ENCODE measurements around the gene WDR12.
A peak's percentile ranks its signal among the peaks of the same experiment; 100 is the strongest.
"Not testable (repeated sequence)": the region's sequence is repeated elsewhere in the genome, so short reads cannot be mapped to it uniquely, and the experiment has no call there.

WDR12 gene

GRCh38 chr2:202911512-202912341 is at the start of gene WDR12, which contains the start of gene CARF:
WDR12 (minus strand) TSS chr2:202911673; CDS start chr2:202911476, 197 bp downstream.
CARF (plus strand) TSS chr2:202912275; CDS start chr2:202941903, 29,628 bp downstream.
- DNase-seq (ENCODE audit: low spot score): peak; percentile 93

GRCh38 chr2:202960524-202960923 is 49.1 kb upstream of the WDR12 start:
- no peak for DNase-seq (ENCODE audit: low spot score)

- DNase-seq (ENCODE audit: low spot score): no peak
These were observed 39.1 kb upstream of the WDR12 start for GRCh38 chr2:202950592-202950991.

- DNase-seq (ENCODE audit: low spot score): not testable (repeated sequence)
These were observed 37.9 kb upstream of the WDR12 start for GRCh38 chr2:202949333-202949732.

DNA sequence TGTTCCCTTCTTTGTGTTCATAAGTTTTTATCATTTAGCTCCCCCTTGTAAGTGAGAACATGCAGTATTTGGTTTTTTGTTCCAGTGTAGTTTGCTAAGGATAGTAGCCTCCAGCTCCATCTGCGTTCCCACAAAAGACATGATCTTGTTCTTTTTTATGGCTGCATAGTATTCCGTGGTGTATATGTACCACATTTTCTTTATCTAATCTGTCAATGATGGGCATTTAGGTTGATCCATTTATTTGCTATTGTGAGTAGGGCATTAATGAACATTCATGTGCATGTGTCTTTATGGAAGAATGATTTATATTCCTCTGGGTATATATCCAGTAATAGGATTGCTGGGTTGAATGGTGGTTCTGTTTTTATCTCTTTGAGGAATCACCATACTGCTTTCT is 34.0 kb upstream of the WDR12 start:
- no peak for DNase-seq (ENCODE audit: low spot score)

- no peak for DNase-seq (ENCODE audit: low spot score)
These were observed 33.3 kb upstream of the WDR12 start for GRCh38 chr2:202944816-202945215.

DNA sequence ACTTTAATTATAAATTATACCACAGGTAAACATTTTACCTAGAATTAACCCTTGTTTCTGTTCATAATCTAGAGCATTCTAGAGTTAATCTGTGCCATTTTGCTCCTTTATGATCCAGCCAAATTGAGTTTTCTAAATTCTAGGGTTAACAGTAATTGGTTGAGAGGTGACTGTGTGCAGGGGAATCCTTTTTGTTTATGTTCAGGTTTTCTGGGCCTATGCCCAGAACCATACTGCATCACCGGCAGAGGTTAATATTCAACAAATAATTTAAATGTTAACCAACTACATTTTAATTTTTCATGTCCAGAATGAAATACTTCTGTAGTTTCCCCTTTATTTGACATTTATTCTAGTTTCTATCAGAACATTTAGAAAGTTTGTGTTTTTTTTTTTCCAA is 32.9 kb upstream of the WDR12 start:
- DNase-seq (ENCODE audit: low spot score): no peak

- DNase-seq (ENCODE audit: low spot score): no peak
These were observed 30.3 kb upstream of the WDR12 start for GRCh38 chr2:202941771-202942170.

- no peak for DNase-seq (ENCODE audit: low spot score)
These were observed 27.5 kb upstream of the WDR12 start for GRCh38 chr2:202938960-202939359.

DNA sequence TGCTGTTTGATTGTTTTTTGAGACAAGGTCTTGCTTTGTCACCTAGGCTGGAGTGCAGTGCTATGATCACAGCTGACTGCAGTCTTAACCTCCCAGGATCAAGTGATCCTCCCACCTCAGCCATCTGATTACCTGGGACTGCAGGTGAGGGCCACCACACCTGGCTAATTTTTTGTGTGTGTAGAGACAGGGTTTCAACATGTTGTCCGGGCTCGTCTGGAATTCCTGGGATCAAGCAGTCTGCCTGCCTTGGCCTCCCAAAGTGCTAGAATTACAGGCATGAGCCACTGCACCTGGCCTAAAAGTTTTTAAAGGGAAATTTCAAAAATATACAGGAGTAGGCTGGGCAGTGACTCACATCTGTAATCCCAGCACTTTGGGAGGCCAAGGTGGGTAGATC is 23.0 kb upstream of the WDR12 start:
- no peak for DNase-seq (ENCODE audit: low spot score)

- DNase-seq (ENCODE audit: low spot score): no peak
These were observed 22.5 kb upstream of the WDR12 start for GRCh38 chr2:202933958-202934357.

GRCh38 chr2:202933139-202933510 is 21.7 kb upstream of the WDR12 start:
- DNase-seq (ENCODE audit: low spot score): no peak

GRCh38 chr2:202932425-202933138 is 21.1 kb upstream of the WDR12 start:
- no peak for DNase-seq (ENCODE audit: low spot score)

GRCh38 chr2:202918860-202919259 is 7.4 kb upstream of the WDR12 start:
- no peak for DNase-seq (ENCODE audit: low spot score)

DNA sequence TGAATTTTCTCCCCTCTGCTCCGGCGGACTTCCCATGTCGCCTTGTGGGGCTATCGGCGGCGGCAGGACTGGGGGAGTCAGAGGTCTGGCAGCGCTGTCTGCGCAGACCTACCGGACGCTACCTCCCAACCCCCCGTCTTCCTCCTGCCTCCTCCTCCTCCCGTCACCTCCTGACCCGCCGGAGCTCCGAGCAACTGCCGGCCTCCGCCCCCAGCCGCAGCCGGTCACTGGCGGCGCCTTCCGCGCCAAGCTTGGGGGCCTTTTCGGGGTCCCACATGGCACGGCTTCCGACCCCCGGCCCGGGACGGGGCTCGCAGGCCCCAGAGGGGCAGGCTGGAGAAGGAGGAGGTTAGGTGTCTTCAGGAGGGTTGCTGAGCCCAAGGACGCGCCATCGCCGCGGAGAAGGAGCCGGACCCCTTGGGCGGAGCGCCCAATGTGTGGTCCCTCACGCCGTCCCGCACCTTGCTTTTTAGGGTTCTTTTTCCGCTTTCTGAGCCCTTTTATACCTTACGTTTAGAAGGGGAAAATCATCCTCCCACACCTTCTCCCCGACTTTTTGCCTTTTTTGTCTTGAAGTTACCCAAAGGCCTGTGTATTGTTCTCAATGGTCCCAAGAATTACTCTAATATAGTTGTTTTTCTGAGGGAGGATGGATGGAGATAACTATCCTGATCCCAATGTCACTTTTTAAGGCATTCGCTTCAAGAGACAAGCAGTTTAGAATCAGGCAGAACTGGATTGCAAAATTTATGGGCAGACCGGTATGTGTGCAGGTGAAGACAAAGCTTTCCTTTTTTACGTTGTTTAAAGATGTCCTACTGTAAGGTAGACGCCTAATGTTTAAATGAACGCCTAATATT is 1.1 kb upstream of the WDR12 start:
- DNase-seq (ENCODE audit: low spot score): not testable (repeated sequence)

DNA sequence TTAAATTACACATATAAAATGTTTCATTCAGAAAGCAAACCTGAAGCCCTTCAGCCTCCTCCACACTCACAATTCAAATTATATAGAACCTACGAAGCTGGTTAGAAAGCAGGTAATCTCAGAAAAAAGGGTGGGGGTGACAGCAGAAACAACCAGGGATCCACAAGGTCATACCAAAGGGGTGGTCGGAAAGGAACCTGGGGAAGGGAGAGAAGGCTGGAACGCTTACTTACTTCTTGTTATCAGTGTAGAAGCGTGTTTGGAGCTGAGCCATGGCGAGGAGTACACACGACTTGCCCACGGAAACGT is 316 bp downstream of the WDR12 start:
- DNase-seq (ENCODE audit: low spot score): no peak

DNA sequence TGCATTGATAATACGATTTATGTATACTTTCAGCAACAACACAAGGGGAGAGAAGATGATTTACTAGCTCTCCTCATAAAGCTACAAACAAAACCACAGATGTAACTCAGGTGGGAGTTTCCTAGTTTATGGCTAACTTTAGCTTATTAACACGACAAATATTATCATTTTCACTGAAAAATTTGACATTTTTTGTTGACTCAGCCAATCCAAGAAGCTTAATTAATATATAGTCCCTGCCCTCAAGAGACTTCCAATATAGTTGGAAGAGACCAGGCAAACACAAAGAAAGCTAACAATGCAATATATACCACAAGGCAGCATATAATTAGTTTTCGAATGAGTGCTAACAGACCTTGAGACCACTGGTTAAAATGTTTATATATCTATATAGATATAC is 775 bp downstream of the WDR12 start:
- no peak for DNase-seq (ENCODE audit: low spot score)

GRCh38 chr2:202910250-202910649 is 1.2 kb downstream of the WDR12 start:
- DNase-seq (ENCODE audit: low spot score): not testable (repeated sequence)

DNA sequence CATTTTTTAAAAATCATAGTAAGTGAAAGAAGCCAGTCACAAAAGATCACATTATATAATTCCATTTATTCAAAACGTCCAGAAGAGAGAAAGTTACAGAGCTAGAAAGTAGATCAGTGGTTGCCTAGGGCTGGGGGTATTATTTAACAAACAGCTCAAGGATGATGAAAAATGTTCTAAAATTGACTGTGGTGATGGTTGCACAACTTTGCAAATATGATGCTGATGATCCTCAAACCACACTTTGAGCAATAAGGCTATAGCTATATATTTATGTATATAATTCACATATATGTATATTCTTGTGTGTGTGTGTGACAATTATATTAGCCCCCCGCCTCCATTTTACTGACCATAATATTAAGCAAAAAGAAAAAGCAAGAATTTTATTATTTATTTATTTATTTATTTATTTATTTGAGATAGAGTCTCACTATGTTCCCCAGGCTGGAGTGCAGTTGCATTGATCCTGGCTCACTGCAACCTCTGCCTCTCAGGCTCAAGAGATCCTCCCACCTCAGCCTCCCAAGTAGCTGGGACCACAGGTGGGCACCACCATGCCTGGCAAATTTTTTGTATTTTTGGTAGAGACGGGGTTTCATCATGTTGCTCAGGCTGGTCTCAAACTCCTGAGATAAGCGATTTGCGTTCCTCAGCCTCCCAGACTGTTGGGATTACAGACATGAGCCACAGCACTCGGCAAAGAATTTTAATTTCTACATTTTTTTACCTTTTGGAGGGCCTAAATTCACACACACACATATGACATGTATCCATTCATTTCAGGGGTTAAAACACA is 1.9 kb downstream of the WDR12 start:
- no peak for DNase-seq (ENCODE audit: low spot score)

GRCh38 chr2:202908186-202908585 is 3.3 kb downstream of the WDR12 start:
- DNase-seq (ENCODE audit: low spot score): no peak

GRCh38 chr2:202905507-202905906 is 6.0 kb downstream of the WDR12 start:
- not testable (repeated sequence) for DNase-seq (ENCODE audit: low spot score)

GRCh38 chr2:202885190-202885589 is 26.3 kb downstream of the WDR12 start:
- peak; percentile 4 for DNase-seq (ENCODE audit: low spot score)

Data from iPS-NIHi11 (cell line).